ENCODE measurements around the gene ICAM5.

ICAM5 gene

DNA sequence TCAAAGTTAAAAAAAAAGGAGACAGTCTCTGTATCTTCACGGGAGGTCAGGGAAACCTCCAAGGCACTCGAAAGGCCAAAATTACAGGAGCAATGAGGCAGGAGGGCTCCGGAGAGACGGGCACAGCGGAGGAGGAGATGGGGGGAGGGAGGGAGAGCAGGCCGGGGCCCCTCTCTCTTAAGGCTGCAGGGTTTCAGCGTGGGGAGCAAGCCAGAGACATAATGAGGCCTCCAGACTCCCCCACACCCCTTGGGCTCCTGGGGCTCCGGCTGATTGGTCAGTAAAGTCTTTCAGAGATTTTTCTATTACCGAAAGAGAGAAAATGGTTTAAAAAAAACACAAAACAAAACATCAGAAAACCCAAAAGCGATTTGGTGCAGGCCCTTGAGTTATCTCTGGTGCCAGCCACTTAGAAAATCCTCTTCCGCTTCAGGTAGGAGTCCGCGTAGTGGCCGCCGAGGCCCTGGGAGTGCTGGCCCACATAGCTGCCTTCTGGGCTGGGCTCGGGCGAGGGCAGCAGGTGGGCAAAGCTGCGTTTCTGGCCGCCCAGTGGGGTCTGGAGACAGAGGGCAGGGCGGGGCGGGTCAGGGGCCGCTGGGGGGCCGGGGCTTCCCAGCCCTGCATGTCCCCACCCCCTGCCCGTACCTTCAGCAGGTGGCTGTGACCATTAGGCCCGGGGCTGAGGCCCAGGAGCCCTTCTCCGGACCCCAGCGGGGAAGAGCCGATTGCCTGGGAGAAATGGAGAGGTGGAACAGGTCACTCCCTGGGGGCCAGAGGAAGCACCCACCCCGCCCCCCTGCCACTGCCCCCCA, 27.5 kb downstream of the ICAM5 start:
- H3K9ac ChIP-seq (ENCODE audit: low read length) = no peak overlapping the region
- H3K4me3 ChIP-seq (ENCODE audit: low read length) = no peak overlapping the region
- no peaks in the 10 kb centered on the region for H3K9me3 ChIP-seq (ENCODE audit: control insufficient read depth, low read length)
- no peaks in the 10 kb centered on the region for H3K27me3 ChIP-seq (replicated peaks; ENCODE audit: control insufficient read depth, insufficient read depth, low read length)
- DNase-seq (ENCODE audit: low read depth) = no peak
- peaks cover 33% of the 10 kb centered on the region for H3K36me3 ChIP-seq (ENCODE audit: control insufficient read depth, insufficient read depth, low read length, severe bottlenecking)
- no peaks in the 10 kb centered on the region for H3K4me1 ChIP-seq (ENCODE audit: control insufficient read depth, insufficient read depth, low read length)

DNA sequence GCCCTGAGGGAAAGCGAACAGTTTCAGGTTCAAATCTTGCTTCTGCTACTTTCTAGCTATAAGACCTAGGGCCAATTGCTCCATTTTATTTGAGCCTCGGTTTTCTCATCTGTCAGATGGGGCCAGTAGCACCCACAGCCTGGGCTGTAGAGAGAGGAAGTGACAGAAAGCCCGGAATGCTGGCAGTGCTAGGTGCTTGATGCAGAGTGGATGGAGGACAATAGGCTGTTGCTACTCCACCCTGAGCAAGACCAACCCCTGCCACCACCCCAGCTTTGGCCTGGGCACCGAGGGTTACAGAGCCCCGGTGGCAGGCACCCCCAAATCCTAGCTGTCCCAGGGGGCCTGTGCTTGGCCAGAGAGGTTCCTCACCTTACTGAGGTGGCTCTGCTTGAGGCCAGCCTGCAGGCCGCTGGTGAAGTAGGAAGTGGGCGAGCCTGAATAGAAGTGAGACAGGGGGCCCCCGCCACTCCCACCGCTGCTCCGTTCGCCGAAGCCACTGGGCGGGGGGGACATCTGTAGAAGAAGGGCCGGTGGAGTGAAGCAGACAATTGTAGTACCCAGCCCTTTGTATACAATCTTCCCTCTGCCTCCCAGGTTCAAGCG, 28.2 kb downstream of the ICAM5 start:
- DNase-seq (ENCODE audit: low read depth) = no peak
- Histone ChIP-seq H3K4me1 (ENCODE audit: control insufficient read depth, insufficient read depth, low read length) (no peaks in the 10 kb centered on the region), H3K4me3 (ENCODE audit: low read length) (no peak overlapping the region), H3K9ac (ENCODE audit: low read length) (no peak overlapping the region), H3K9me3 (ENCODE audit: control insufficient read depth, low read length) (no peaks in the 10 kb centered on the region), H3K27me3 (replicated peaks; ENCODE audit: control insufficient read depth, insufficient read depth, low read length) (no peaks in the 10 kb centered on the region), H3K36me3 (ENCODE audit: control insufficient read depth, insufficient read depth, low read length, severe bottlenecking) (peaks cover 39% of the 10 kb centered on the region)

GRCh38 chr19:10318807-10319682, 29.3 kb downstream of the ICAM5 start:
- no peak overlapping the region for H3K9ac ChIP-seq (ENCODE audit: low read length)
- H3K9me3 ChIP-seq (ENCODE audit: control insufficient read depth, low read length) = no peaks in the 10 kb centered on the region
- H3K4me1 ChIP-seq (ENCODE audit: control insufficient read depth, insufficient read depth, low read length) = no peaks in the 10 kb centered on the region

DNA sequence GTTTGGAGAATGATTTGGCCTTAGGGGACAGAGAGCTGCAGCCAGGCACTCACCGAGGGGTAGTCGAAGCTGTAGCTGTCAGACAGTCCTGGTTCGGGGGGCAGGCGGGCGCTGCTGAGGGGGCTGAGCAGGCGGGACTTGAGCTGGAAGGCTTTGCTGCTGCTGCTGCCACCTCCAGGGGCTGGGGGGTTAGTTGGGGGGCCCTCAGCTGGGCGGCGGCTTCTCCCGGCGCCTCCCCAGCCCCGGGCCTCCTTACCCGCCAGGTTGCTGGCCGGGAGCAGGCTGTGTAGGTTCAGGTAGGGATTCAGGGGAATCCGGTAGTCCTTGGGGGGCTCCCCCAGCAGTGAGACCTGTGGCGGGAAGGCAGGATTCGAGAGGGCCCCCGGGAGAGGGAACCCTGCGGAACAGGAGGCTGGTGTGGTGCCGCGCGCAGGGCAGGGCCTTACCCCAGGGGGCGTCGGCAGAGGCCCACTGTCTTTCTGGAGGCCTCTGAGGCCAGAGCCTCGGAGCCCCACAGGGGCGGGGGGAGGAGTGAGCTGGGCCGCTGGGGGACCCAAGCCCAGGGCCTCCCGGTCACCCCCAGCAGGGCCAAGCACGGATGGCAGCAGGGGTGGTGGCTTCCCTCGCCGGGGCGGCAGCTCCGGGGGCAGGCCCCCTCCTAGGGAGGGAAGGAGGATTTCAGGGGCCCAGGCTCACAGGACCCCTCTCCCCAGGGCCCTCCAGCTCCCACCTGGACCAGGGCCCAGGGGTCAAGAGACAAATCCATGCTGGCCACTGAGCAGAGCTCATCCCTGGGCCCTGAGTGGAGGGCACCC, 31.1 kb downstream of the ICAM5 start:
- H3K9ac ChIP-seq (ENCODE audit: low read length) = no peak overlapping the region
- H3K36me3 ChIP-seq (ENCODE audit: control insufficient read depth, insufficient read depth, low read length, severe bottlenecking) = peaks cover 64% of the 10 kb centered on the region
- H3K4me1 ChIP-seq (ENCODE audit: control insufficient read depth, insufficient read depth, low read length) = no peaks in the 10 kb centered on the region
- no peaks in the 10 kb centered on the region for H3K9me3 ChIP-seq (ENCODE audit: control insufficient read depth, low read length)
- no peaks in the 10 kb centered on the region for H3K27me3 ChIP-seq (replicated peaks; ENCODE audit: control insufficient read depth, insufficient read depth, low read length)
- H3K4me3 ChIP-seq (ENCODE audit: low read length) = no peak overlapping the region
- no peak for DNase-seq (ENCODE audit: low read depth)

More at GRCh38 chr19:10318807-10319682, 29.3 kb downstream of the ICAM5 start:
- H3K36me3 ChIP-seq (ENCODE audit: control insufficient read depth, insufficient read depth, low read length, severe bottlenecking) = peaks cover 50% of the 10 kb centered on the region
- H3K27me3 ChIP-seq (replicated peaks; ENCODE audit: control insufficient read depth, insufficient read depth, low read length) = no peaks in the 10 kb centered on the region
- no peak overlapping the region for H3K4me3 ChIP-seq (ENCODE audit: low read length)
- no peak for DNase-seq (ENCODE audit: low read depth)

DNA sequence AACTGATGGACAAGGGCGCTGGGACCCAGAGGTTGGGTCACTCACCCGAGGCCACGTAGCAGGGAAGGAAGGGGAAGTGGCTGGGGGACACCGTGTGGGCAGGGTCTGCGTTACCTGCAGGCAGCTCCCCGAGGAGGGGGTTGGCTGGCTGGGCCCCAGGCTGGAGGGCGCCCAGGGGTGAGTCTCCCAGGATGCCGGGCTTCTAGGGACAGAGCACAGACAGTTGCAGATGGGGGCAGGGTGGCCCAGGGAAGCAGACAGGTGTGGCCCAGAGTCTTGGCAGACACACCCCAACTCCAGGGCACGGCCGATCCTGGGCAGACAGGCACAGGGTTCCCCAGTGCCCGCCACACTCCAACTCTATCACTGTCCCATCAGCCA, 31.7 kb downstream of the ICAM5 start:
- no peak for DNase-seq (ENCODE audit: low read depth)
- no peak overlapping the region for H3K4me3 ChIP-seq (ENCODE audit: low read length)
- no peaks in the 10 kb centered on the region for H3K9me3 ChIP-seq (ENCODE audit: control insufficient read depth, low read length)
- H3K36me3 ChIP-seq (ENCODE audit: control insufficient read depth, insufficient read depth, low read length, severe bottlenecking) = peaks cover 70% of the 10 kb centered on the region
- H3K4me1 ChIP-seq (ENCODE audit: control insufficient read depth, insufficient read depth, low read length) = no peaks in the 10 kb centered on the region
- no peaks in the 10 kb centered on the region for H3K27me3 ChIP-seq (replicated peaks; ENCODE audit: control insufficient read depth, insufficient read depth, low read length)
- no peak overlapping the region for H3K9ac ChIP-seq (ENCODE audit: low read length)

DNA sequence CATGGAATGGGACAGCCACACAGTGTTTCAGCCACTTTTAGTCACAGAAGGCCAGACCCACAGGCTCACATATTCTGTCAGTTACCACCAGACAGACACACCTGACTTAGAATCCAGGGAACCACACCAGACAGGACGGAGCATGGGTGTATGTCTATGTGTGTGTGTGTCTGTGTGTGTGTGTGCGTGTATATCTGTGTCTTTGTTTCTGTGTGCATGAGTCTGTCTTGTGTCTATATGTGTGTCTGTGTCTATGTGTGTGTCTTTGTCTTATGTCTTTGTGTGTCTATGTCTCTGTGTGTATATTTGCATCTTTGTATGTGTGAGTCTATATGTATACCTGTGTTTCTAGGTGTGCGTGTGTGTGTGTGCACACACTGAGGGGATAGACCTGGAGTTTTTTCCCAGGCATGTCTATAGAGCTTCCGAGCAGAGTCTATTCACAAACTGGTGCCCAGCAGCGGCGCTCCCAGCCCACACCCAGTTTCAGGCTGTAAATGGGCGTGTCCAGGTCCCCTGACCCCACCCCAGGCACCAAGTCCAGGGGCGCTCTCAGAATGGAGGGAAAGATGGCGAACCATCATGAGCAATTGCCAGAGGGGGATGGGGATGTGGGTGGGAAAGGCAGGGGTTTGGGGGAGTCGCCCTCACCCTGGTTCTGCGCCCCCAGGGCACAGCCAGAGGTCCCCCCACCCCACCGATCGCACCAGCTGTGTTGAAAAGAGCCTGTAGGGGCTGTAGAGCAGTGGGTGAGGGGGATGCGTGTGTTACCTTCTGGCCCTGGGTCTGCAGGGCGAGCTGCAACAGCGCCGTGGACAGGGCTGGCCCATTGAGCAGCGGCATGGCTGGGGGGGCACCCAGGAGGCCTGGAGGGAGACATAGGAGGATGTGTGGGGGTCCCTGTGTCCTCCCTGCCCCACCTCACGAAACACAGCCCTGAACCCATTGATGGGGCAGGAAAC, 32.4 kb downstream of the ICAM5 start:
- DNase-seq (ENCODE audit: low read depth) = no peak
- no peaks in the 10 kb centered on the region for H3K27me3 ChIP-seq (replicated peaks; ENCODE audit: control insufficient read depth, insufficient read depth, low read length)
- no peaks in the 10 kb centered on the region for H3K4me1 ChIP-seq (ENCODE audit: control insufficient read depth, insufficient read depth, low read length)
- H3K9me3 ChIP-seq (ENCODE audit: control insufficient read depth, low read length) = no peaks in the 10 kb centered on the region
- peaks cover 73% of the 10 kb centered on the region for H3K36me3 ChIP-seq (ENCODE audit: control insufficient read depth, insufficient read depth, low read length, severe bottlenecking)
- H3K4me3 ChIP-seq (ENCODE audit: low read length) = no peak overlapping the region
- H3K9ac ChIP-seq (ENCODE audit: low read length) = no peak overlapping the region

GRCh38 chr19:10325732-10326131, 36.0 kb downstream of the ICAM5 start:
- no peak overlapping the region for H3K4me3 ChIP-seq (ENCODE audit: low read length)
- peaks cover 82% of the 10 kb centered on the region for H3K36me3 ChIP-seq (ENCODE audit: control insufficient read depth, insufficient read depth, low read length, severe bottlenecking)
- no peaks in the 10 kb centered on the region for H3K9me3 ChIP-seq (ENCODE audit: control insufficient read depth, low read length)
- H3K27me3 ChIP-seq (replicated peaks; ENCODE audit: control insufficient read depth, insufficient read depth, low read length) = no peaks in the 10 kb centered on the region
- DNase-seq (ENCODE audit: low read depth) = no peak
- no peak overlapping the region for H3K9ac ChIP-seq (ENCODE audit: low read length)
- no peaks in the 10 kb centered on the region for H3K4me1 ChIP-seq (ENCODE audit: control insufficient read depth, insufficient read depth, low read length)

DNA sequence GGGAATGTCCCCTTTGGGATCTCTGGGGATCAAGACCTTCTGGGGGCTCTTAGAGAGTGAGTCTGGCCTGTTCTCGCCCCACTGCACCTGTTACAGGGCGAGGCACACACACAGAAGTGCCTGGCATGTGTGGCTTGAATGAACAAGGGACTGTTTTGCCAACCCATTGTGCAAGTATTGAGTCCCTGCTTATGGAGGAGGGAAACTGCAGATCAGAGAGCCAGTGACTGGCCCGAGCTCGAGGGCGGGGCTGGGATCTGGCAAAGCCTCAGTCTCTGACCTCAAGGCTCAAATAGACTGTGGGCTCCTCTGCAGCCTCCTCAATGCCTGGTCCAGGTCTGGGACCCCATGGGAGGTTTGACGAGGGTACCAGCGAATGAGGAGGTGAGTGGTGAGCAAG, 38.0 kb downstream of the ICAM5 start:
- peaks cover 67% of the 10 kb centered on the region for H3K36me3 ChIP-seq (ENCODE audit: control insufficient read depth, insufficient read depth, low read length, severe bottlenecking)
- H3K27me3 ChIP-seq (replicated peaks; ENCODE audit: control insufficient read depth, insufficient read depth, low read length) = no peaks in the 10 kb centered on the region
- H3K9ac ChIP-seq (ENCODE audit: low read length) = no peak overlapping the region
- no peaks in the 10 kb centered on the region for H3K9me3 ChIP-seq (ENCODE audit: control insufficient read depth, low read length)
- no peak for DNase-seq (ENCODE audit: low read depth)
- peaks cover 11% of the 10 kb centered on the region for H3K4me1 ChIP-seq (ENCODE audit: control insufficient read depth, insufficient read depth, low read length)
- H3K4me3 ChIP-seq (ENCODE audit: low read length) = no peak overlapping the region

- DNase-seq (ENCODE audit: low read depth) = no peak
- no peak overlapping the region for H3K4me3 ChIP-seq (ENCODE audit: low read length)
- no peaks in the 10 kb centered on the region for H3K9me3 ChIP-seq (ENCODE audit: control insufficient read depth, low read length)
- peaks cover 57% of the 10 kb centered on the region for H3K36me3 ChIP-seq (ENCODE audit: control insufficient read depth, insufficient read depth, low read length, severe bottlenecking)
- peaks cover 11% of the 10 kb centered on the region for H3K4me1 ChIP-seq (ENCODE audit: control insufficient read depth, insufficient read depth, low read length)
- H3K9ac ChIP-seq (ENCODE audit: low read length) = no peak overlapping the region
- no peaks in the 10 kb centered on the region for H3K27me3 ChIP-seq (replicated peaks; ENCODE audit: control insufficient read depth, insufficient read depth, low read length)
These were observed 39.0 kb downstream of the ICAM5 start for GRCh38 chr19:10328558-10329429.

Measured in adipocyte (in vitro differentiated cells).